Heart right ventricle (tissue), 16 donors: ENCODE measurements around the gene HMMR. TPM values are rescaled to one million over a fixed set of nuclear protein-coding genes. Genes with fewer than 3 reads are reported as not detected.

Source experiments
- ATAC-seq, 8 donors: fragments of 200-7000 bp; cut with Tn5 transposase; one replicate each; pipeline ENCODE4 v1.9.1; 2020; ENCODE audit warnings: mild to moderate bottlenecking in 8 of 8, moderate library complexity in 8 of 8, moderate number of reproducible peaks in 1 of 8
- DNase-seq, 2 donors: peaks; one replicate each; pipeline ENCODE4 v3.0.0-alpha.2; 2020
- H3K27ac ChIP-seq, 10 donors: fragments of 200-600 bp; sonication (generic) in 2 of 10; one replicate each; pipeline versions ENCODE4 v1.5.0 to v1.8.0; 2020 to 2022; ENCODE audit warnings: mild to moderate bottlenecking in 3 of 10
- H3K27me3 ChIP-seq, 7 donors: fragments of 200-600 bp; one replicate each; pipeline ENCODE4 v1.8.0; 2021 to 2022; ENCODE audit warnings: mild to moderate bottlenecking in 2 of 7
- H3K36me3 ChIP-seq, 9 donors: fragments of 200-600 bp; sonication (generic) in 1 of 9; one replicate each; pipeline versions ENCODE4 v1.5.0 to v1.8.0; 2020 to 2022; ENCODE audit warnings: mild to moderate bottlenecking in 2 of 9
- H3K4me1 ChIP-seq, 9 donors: fragments of 200-600 bp; sonication (generic) in 1 of 9; one replicate each; pipeline versions ENCODE4 v1.5.0 to v1.8.0; 2020 to 2022; ENCODE audit warnings: mild to moderate bottlenecking in 4 of 9
- H3K4me3 ChIP-seq, 10 donors: fragments of 200-600 bp; sonication (generic) in 2 of 10; one replicate each; pipeline versions ENCODE4 v1.5.0 to v1.8.0; 2020 to 2022; ENCODE audit warnings: mild to moderate bottlenecking in 7 of 10, moderate library complexity in 2 of 10
- H3K9me3 ChIP-seq, 11 donors: fragments of 200-600 bp in 10 of 11; sonication (generic) in 2 of 11; one replicate each; pipeline versions ENCODE4 v1.5.0 to v1.8.0; 2013 to 2022; ENCODE audit warnings: mild to moderate bottlenecking in 2 of 11, control low read depth in 1 of 11, moderate library complexity in 1 of 11
- CTCF ChIP-seq, 9 donors: fragments of 200-600 bp; sonication (generic) in 2 of 9; IDR thresholded peaks; one replicate each; pipeline versions ENCODE4 v1.5.0 to v1.8.0; 2021 to 2022; ENCODE audit warnings: antibody characterized with exemption in 9 of 9, mild to moderate bottlenecking in 5 of 9, moderate library complexity in 1 of 9
- WGBS, 2 donors: extraction: QIAGEN DNeasy Blood & Tissue Kit; methylation state at CpG; one replicate each; pipeline ENCODE4 v1.1.7; 2013; ENCODE audit warnings: inconsistent platforms in 1 of 2; 5-methylcytosine and 5-hydroxymethylcytosine counted together
- intact Hi-C, 10 donors: fragments of 100-400 bp; cut with DNase I; formaldehyde crosslinking; loops; one replicate each; pipeline versions ENCODE4 v1.11.1 to v1.14.2; 2022
- polyA plus RNA-seq, 2 donors: library from polyadenylated mRNA; stranded (reverse); fragments of 200-250 nt; gene quantifications; one replicate each; pipeline ENCODE4 v1.2.3, GENCODE V29; 2013
- total RNA-seq, 10 donors: library from RNA; stranded (reverse); fragmentation: NEBNext Ultra II Directional in 3 of 10; extraction: Animal tissue kit (Norgen Biotek cat#: 25700) in 3 of 10; gene quantifications; one replicate each; pipeline versions ENCODE4 v1.2.1 to v1.2.4, GENCODE V29; 2021 to 2023
- donor health status: Arrhythmogenic right ventricular cardiomyopathy.
- donor health status: ischemic (EF 13 %, LVEDD 7.1; RV severe dilation, severe dysfunction).
- donor health status: healthy with polysubstance abuse.
- donor health status: DM: no; HTN: yes; CAD: no.
- donor health status: DM: no; HTN: no; CAD: no.
- donor health status: ischemic (EF 25% LVEDD 6.9; RV normal size, moderate dysfunction).
- donor health status: ischemic (EF 25% LVEDD 5.7; RV mildly dilated, moderate dysfunction).
- donor health status: healthy.
- donor health status: DM: yes; HTN: yes; CAD: no.
- donor health status: Ischemic cardiomyopathy.
- donor health status: ischemic (EF 35%, LVEDD 5.7; RV mildly dilated, moderate dysfunction).
- donor health status: nonischemic (EF 11% LVEDD 7.7; RV severe dilation, severe dysfunction).
- donor health status: DM: yes; HTN: yes; CAD: no.
- donor health status: PGD.
- donor health status: ischemic (EF 29% LVEDD 5.4; RV normal size, mild dysfunction).
- donor health status: nonischemic (EF 23%, LVEDD 6.1; RV moderate dilation, normal function).

Gene HMMR
- total and polyA plus RNA-seq, 12 donors = 0.10 to 4.0 (median 0.47) TPM

DNA sequence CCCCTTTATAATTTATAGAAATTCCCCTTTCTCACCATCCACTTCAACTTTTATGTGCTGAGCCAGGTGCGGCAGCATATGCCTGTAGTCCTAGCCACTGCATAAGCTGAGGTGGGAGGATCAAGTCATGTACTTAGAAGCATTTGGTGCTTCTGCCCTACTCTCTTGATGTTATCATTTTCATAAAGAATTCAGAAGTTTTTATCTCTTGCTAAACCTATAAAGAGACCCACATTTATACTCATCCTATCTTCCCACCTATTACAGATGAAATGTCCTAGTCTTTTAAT, 18.5 kb downstream of the HMMR start:
- intact Hi-C loops = no loop called here
- no peak overlapping the region for H3K27ac ChIP-seq
- ATAC-seq (no peak), DNase-seq (no peak)
- no peaks in the 10 kb centered on the region for H3K9me3 ChIP-seq
- no peak overlapping the region for H3K4me3 ChIP-seq
- peaks cover 0 to 60% (median 0%) of the 10 kb centered on the region in 9 donors for H3K36me3 ChIP-seq
- no peaks in the 10 kb centered on the region for H3K27me3 ChIP-seq
- no peaks in the 10 kb centered on the region for H3K4me1 ChIP-seq
- TF ChIP-seq CTCF (IDR thresholded peaks at IDR 0.05) = no peak
- WGBS, 2 donors = 96% methylated on average over 1 of the region's 1 CpG

- 83 to 92% methylated on average over 6 of the region's 6 CpGs for WGBS, 2 donors
- H3K9me3 ChIP-seq = no peaks in the 10 kb centered on the region
- ATAC-seq = no peak
- no peaks in the 10 kb centered on the region for H3K4me1 ChIP-seq
- H3K27ac ChIP-seq = no peak overlapping the region
- DNase-seq = no peak
- H3K36me3 ChIP-seq = peaks cover 0 to 8% (median 0%) of the 10 kb centered on the region in 9 donors
- intact Hi-C loops = no loop called here
- H3K27me3 ChIP-seq = no peaks in the 10 kb centered on the region
- H3K4me3 ChIP-seq = no peak overlapping the region
- TF ChIP-seq CTCF (IDR thresholded peaks at IDR 0.05) = peak in 1 of 9 donors; percentile 10
Measured at GRCh38 chr5:163489055-163489744, 28.8 kb downstream of the HMMR start.

DNA sequence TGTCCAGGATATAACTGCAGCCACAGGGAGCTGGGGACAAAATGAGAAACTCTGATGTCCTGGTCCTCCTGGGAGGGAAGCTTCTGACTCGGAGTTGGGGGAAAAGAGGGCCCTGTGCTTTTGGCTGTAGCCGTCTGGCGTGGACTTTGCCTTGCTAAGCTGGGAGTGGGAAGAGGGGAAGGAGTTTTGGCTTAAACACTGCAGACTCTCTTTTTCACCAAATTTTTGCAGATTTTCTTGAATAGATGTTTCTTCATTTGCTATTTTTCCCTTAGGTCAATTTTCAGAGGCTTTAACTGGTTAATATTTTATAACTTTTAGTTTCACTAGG, 29.3 kb downstream of the HMMR start:
- Histone ChIP-seq H3K27ac (no peak overlapping the region), H3K9me3 (no peaks in the 10 kb centered on the region), H3K36me3 (peaks cover 0 to 8% (median 0%) of the 10 kb centered on the region in 9 donors), H3K4me1 (no peaks in the 10 kb centered on the region), H3K4me3 (no peak overlapping the region), H3K27me3 (no peaks in the 10 kb centered on the region)
- WGBS, 2 donors = 83 to 94% methylated on average over 3 of the region's 3 CpGs
- intact Hi-C loops = no loop called here
- ATAC-seq (no peak), DNase-seq (no peak)
- no peak for TF ChIP-seq CTCF (IDR thresholded peaks at IDR 0.05)

- no peaks in the 10 kb centered on the region for H3K4me1 ChIP-seq
- intact Hi-C loops = no loop called here
- H3K4me3 ChIP-seq = no peak overlapping the region
- no peak overlapping the region for H3K27ac ChIP-seq
- H3K27me3 ChIP-seq = no peaks in the 10 kb centered on the region
- H3K9me3 ChIP-seq = no peaks in the 10 kb centered on the region
- no peaks in the 10 kb centered on the region for H3K36me3 ChIP-seq
- no peak for TF ChIP-seq CTCF (IDR thresholded peaks at IDR 0.05)
- ATAC-seq (no peak), DNase-seq (no peak)
- WGBS, 2 donors = 98 to 100% methylated on average over 1 of the region's 1 CpG
Measured at GRCh38 chr5:163496286-163496685, 35.9 kb downstream of the HMMR start.
